Measurements from ENCODE around the gene RPS23. TPM values are rescaled to one million over a fixed set of nuclear protein-coding genes. Genes with fewer than 3 reads are reported as not detected.

RPS23 gene
- total RNA-seq, 1 experiment from 2014 or later: 2,948 TPM

DNA sequence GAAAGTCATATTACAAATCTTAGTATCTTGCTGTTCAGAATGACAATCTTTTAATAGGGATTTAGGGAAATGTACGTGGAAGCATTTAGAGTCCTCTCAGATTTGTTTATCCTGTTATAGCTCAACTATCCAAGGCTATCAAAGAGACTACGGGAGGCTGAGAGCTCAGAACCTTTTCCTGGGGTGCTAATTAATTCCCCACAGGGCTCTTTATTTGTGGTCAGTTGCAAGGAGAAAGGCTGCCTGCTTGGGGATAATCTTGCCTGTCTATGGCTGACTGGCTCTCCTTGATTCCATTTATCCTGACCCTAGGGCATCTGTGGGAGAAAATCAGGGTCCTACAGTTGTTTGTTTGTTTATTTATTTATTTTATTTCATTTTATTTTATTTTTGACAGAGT lies 28.0 kb upstream of the RPS23 start:
- no peaks in the 10 kb centered on the region for H3K27me3 ChIP-seq (replicated peaks)
- no peak for DNase-seq (ENCODE audit: low read depth in 1 of 2, low spot score in 2 of 2)
- no peak overlapping the region for H3K4me3 ChIP-seq
- H3K36me3 ChIP-seq: no peaks in the 10 kb centered on the region
- H3K4me1 ChIP-seq (replicated peaks): peaks cover 7% of the 10 kb centered on the region
- H3K9me3 ChIP-seq (replicated peaks): no peaks in the 10 kb centered on the region
- H3K27ac ChIP-seq: no peak overlapping the region

DNA sequence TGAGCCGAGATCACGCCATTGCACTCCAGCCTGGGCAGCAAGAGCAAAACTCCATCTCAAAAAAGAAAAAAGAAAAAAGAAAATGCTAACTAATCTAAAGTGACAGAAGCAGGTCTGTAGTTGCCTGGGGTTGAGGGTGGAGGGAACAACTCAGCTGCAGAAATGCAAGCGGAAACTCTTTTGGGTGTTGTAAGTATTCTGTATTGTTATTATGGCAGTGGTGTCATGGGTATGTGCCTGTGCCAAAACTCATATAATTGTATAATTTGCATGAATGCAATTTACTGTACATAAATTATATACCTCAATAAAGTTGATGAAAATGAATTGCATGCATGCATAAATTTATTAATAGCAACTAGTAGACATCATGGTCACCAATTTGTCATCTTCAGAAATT lies 23.0 kb upstream of the RPS23 start:
- no peak for DNase-seq (ENCODE audit: low read depth in 1 of 2, low spot score in 2 of 2)
- Histone ChIP-seq H3K27me3 (replicated peaks) (no peaks in the 10 kb centered on the region), H3K9me3 (replicated peaks) (no peaks in the 10 kb centered on the region), H3K36me3 (no peaks in the 10 kb centered on the region), H3K27ac (no peak overlapping the region), H3K4me3 (no peak overlapping the region), H3K4me1 (replicated peaks) (no peaks in the 10 kb centered on the region)

DNA sequence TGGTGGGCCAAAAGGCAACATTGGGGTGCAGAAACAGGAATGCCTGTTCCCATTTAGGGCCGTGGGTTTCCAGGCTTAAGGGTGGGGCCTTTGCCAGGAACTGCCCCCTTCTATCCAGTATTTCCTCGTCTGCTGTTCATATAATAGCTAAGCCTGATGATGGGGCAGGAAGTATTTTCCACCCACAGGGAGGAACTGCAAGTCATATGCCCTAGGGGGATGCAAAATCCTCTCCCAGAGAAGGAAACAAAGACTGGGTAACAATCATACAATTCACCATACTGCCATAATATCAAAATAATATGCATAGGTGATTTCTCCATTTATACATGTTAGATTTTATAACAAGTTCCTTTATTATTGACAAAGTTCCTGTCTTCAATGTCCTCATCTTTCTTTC lies 20.5 kb upstream of the RPS23 start:
- Histone ChIP-seq H3K4me1 (replicated peaks) (no peaks in the 10 kb centered on the region), H3K36me3 (no peaks in the 10 kb centered on the region), H3K4me3 (no peak overlapping the region), H3K9me3 (replicated peaks) (no peaks in the 10 kb centered on the region), H3K27ac (no peak overlapping the region), H3K27me3 (replicated peaks) (no peaks in the 10 kb centered on the region)
- DNase-seq (ENCODE audit: low read depth in 1 of 2, low spot score in 2 of 2): no peak

DNA sequence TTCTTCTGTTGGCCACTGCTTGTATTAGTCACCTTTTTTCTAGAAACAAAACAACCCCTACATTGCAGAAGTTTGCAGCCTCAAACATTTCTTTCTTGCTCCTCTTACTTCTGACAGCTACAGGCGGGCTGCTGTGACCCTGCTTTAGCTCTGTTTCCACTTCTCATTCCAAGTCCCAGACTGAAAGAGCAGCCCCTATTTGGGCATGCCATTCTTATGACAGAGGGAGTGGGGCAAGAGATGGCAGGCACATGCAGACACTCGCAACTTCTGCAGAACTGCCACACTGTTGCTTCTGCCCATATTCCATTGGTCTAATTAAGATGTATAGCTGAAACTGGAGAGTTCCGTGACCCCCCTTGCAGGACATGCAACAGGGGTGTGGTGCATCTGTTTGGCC lies 19.6 kb upstream of the RPS23 start:
- DNase-seq (ENCODE audit: low read depth in 1 of 2, low spot score in 2 of 2): no peak
- Histone ChIP-seq H3K27me3 (replicated peaks) (no peaks in the 10 kb centered on the region), H3K9me3 (replicated peaks) (no peaks in the 10 kb centered on the region), H3K4me1 (replicated peaks) (no peaks in the 10 kb centered on the region), H3K4me3 (no peak overlapping the region), H3K36me3 (no peaks in the 10 kb centered on the region), H3K27ac (no peak overlapping the region)

DNA sequence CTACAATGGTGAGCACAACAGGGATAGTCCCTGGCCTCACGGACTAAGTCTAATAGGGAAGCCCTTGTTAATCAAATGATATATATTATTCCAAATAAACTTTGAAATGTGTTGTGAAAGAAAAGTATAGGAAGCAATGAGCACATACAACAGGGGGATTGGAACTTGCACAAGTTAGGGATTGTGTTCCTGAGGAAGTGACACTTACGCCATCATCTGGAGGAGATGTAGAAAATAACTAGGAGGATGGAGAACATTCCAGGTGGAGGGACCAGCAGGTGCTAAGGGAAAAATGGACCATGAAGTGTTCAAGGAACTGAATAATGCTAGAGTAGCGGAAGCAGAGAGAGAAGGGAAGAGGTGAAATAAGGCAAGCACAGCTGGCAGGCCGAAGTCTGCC lies 18.8 kb upstream of the RPS23 start:
- H3K9me3 ChIP-seq (replicated peaks): no peaks in the 10 kb centered on the region
- H3K4me3 ChIP-seq: no peak overlapping the region
- H3K4me1 ChIP-seq (replicated peaks): no peaks in the 10 kb centered on the region
- no peaks in the 10 kb centered on the region for H3K27me3 ChIP-seq (replicated peaks)
- H3K27ac ChIP-seq: no peak overlapping the region
- no peak for DNase-seq (ENCODE audit: low read depth in 1 of 2, low spot score in 2 of 2)
- H3K36me3 ChIP-seq: no peaks in the 10 kb centered on the region

DNA sequence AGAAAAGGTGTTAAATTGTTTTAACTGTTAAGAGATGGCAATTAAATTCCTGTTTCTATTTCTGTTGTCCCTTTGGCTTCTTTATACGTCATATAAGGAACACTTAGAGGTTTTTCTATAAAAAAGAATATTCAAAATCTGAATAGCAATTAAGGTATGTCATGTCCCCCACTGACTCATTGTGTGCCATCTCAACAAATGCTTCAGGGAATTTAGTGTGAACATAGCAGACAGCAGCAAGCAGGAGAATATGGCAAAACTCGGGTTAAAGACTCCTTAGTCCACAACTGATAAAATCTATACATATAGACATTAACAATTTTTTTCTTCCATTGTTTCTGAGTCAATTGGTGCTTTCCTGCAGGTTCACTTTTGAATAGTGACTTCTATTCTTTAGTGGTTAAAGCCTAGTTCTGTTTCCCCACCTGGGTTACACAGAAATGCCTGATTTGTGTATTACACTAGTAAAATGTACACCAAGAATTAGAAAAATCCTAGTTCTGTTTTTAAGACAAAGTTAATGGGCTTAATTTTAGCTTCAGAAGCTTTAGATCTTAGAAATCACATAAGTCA lies 17.9 kb upstream of the RPS23 start:
- no peaks in the 10 kb centered on the region for H3K27me3 ChIP-seq (replicated peaks)
- DNase-seq (ENCODE audit: low read depth in 1 of 2, low spot score in 2 of 2): no peak
- H3K36me3 ChIP-seq: no peaks in the 10 kb centered on the region
- no peak overlapping the region for H3K27ac ChIP-seq
- H3K4me1 ChIP-seq (replicated peaks): no peaks in the 10 kb centered on the region
- H3K4me3 ChIP-seq: no peak overlapping the region
- no peaks in the 10 kb centered on the region for H3K9me3 ChIP-seq (replicated peaks)

DNA sequence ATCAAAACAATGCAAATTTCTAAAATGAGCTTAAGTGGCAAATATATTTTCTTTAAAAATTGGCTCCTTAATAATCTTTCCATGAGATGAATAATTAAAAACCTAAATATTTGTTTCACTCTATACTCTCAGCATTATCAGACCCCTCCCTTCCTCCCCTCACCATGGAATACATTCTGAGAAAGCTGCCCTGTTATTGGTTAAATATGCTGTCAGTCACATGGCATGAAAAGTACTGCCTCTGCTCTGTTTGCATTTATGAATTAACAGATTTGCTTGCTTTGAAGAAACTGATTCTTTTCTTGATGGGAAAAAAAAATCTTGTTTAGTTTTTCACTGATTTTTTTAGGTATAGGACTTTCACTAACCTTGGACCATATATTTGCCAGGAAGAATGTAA lies 17.0 kb upstream of the RPS23 start:
- H3K9me3 ChIP-seq (replicated peaks): no peaks in the 10 kb centered on the region
- no peak for DNase-seq (ENCODE audit: low read depth in 1 of 2, low spot score in 2 of 2)
- no peak overlapping the region for H3K27ac ChIP-seq
- no peaks in the 10 kb centered on the region for H3K27me3 ChIP-seq (replicated peaks)
- no peaks in the 10 kb centered on the region for H3K4me1 ChIP-seq (replicated peaks)
- no peak overlapping the region for H3K4me3 ChIP-seq
- no peaks in the 10 kb centered on the region for H3K36me3 ChIP-seq

DNA sequence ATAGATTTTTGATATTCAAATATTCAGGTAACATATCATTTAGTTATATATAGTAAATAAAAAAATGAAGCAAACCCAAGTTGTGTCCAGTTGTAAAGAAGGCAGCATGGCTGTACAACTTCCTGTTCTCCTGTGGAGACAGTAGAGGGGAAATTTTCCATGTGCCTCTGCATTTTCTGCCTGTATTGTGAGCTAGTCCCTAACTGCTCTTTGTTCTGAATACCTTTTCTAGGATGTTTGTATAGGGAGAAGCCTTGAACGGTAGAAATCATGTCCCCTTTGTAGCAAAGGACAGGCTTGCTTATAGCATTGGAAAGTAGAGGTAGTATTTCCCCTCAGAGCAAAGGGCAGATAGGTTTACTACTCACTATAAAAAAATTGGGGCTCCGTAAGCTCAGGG lies 13.3 kb upstream of the RPS23 start:
- Histone ChIP-seq H3K27ac (no peak overlapping the region), H3K36me3 (no peaks in the 10 kb centered on the region), H3K27me3 (replicated peaks) (no peaks in the 10 kb centered on the region), H3K9me3 (replicated peaks) (no peaks in the 10 kb centered on the region), H3K4me1 (replicated peaks) (no peaks in the 10 kb centered on the region), H3K4me3 (no peak overlapping the region)
- no peak for DNase-seq (ENCODE audit: low read depth in 1 of 2, low spot score in 2 of 2)

DNA sequence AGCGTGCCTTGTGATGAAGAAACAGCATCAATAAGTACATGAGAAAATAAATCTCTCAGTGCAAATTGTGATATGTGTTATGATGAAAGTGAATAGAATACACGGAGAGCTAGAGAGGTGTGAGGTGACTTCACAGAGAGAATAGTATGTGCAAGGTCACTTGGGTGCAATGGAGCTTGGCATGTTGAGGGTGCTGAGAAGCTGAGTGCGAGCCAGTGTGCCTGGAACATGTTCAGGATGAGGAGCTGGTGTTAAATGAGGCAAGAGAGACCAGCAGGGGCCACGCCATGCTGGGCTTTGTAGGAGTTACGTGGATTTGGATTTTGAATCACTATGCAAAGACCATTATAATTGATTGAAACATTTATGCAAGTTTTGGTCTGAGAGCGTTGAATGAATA lies 12.8 kb upstream of the RPS23 start:
- H3K4me1 ChIP-seq (replicated peaks): no peaks in the 10 kb centered on the region
- H3K9me3 ChIP-seq (replicated peaks): no peaks in the 10 kb centered on the region
- DNase-seq (ENCODE audit: low read depth in 1 of 2, low spot score in 2 of 2): no peak
- H3K27me3 ChIP-seq (replicated peaks): no peaks in the 10 kb centered on the region
- H3K4me3 ChIP-seq: no peak overlapping the region
- no peak overlapping the region for H3K27ac ChIP-seq
- H3K36me3 ChIP-seq: no peaks in the 10 kb centered on the region

DNA sequence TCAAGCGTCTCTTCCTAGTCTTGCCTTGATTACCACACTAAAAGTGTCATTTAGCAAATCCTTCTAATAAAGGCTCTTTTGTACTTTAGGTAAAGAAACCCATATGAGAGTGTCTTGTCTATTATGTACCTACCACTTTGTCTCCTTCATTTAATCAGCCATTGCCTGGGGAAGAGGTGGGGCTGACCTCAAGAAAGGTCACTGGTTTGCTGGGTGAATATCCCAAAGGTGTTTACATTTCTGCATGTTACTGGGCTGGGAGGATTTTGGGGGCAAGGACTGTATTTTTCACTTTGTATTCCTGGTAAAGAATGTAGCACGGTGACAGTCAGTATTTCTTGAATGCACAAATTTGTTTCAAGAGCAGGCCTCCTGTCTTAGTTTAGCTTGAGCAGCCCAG lies 11.9 kb upstream of the RPS23 start:
- Histone ChIP-seq H3K27ac (no peak overlapping the region), H3K36me3 (no peaks in the 10 kb centered on the region), H3K4me3 (no peak overlapping the region), H3K4me1 (replicated peaks) (no peaks in the 10 kb centered on the region), H3K27me3 (replicated peaks) (no peaks in the 10 kb centered on the region), H3K9me3 (replicated peaks) (no peaks in the 10 kb centered on the region)
- no peak for DNase-seq (ENCODE audit: low read depth in 1 of 2, low spot score in 2 of 2)

DNA sequence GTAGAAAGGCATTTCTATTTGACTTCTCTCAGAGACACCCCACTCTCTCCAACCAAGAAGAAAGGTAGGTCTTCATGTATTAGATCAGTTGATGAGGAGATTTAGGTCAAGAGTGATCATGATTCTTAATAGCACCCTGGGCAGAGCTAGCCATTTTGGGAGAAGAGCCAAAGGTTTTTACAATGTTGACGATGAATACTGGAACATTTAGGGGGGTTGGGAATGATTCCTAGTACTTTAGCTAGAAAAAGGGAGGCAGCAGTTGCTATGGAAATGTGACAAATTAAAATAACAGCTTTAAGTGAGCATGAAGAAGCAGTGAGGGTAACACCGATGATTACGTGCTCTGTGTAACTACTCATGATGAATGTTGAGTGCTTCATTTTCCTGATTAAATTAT lies 9.5 kb upstream of the RPS23 start:
- Histone ChIP-seq H3K27me3 (replicated peaks) (no peaks in the 10 kb centered on the region), H3K36me3 (no peaks in the 10 kb centered on the region), H3K27ac (no peak overlapping the region), H3K4me1 (replicated peaks) (no peaks in the 10 kb centered on the region), H3K4me3 (no peak overlapping the region), H3K9me3 (replicated peaks) (no peaks in the 10 kb centered on the region)
- no peak for DNase-seq (ENCODE audit: low read depth in 1 of 2, low spot score in 2 of 2)

DNA sequence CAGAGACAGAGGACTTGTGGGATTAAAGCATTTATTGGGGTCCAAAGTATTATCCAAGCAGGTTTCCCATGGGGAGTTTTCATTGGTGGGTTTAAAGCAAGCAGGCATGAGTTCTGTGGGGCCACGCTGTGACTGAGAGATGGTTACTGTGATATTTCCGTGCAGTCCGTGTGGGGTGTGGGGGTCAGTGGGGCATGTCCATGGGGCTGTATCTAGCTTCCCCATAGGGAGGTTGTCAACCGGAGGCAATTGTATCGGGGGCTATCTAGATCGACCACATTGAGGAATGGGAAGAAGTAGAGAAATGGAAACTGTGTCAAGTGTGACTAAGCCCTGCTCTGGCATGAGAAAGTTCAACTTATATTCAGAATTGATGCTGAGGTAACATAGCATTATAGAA lies 7.1 kb upstream of the RPS23 start:
- H3K27ac ChIP-seq: no peak overlapping the region
- DNase-seq (ENCODE audit: low read depth in 1 of 2, low spot score in 2 of 2): no peak
- no peaks in the 10 kb centered on the region for H3K27me3 ChIP-seq (replicated peaks)
- no peaks in the 10 kb centered on the region for H3K36me3 ChIP-seq
- no peak overlapping the region for H3K4me3 ChIP-seq
- H3K4me1 ChIP-seq (replicated peaks): no peaks in the 10 kb centered on the region
- no peaks in the 10 kb centered on the region for H3K9me3 ChIP-seq (replicated peaks)

DNA sequence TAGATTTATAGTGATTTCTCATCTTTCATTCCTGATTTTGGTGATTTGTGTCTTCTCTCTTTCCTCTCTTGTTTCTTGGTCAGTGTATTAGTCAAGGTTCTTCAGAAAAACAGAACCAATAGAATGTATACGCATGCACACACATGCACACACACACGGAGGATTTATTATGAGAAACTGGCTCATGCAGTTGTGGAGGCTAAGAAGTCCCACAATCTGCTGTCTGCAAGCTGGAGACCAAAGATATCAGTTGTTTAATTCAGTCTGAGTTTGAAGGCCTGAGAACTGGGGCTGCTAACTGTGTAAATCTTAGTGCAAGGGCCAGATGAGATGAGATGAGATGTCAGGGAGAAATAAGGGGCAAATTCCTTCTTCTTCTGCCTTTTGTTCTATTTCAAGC lies 5.7 kb upstream of the RPS23 start:
- H3K27me3 ChIP-seq (replicated peaks): no peaks in the 10 kb centered on the region
- DNase-seq (ENCODE audit: low read depth in 1 of 2, low spot score in 2 of 2): no peak
- H3K36me3 ChIP-seq: no peaks in the 10 kb centered on the region
- no peak overlapping the region for H3K27ac ChIP-seq
- no peak overlapping the region for H3K4me3 ChIP-seq
- peaks cover 4% of the 10 kb centered on the region for H3K4me1 ChIP-seq (replicated peaks)
- no peaks in the 10 kb centered on the region for H3K9me3 ChIP-seq (replicated peaks)

DNA sequence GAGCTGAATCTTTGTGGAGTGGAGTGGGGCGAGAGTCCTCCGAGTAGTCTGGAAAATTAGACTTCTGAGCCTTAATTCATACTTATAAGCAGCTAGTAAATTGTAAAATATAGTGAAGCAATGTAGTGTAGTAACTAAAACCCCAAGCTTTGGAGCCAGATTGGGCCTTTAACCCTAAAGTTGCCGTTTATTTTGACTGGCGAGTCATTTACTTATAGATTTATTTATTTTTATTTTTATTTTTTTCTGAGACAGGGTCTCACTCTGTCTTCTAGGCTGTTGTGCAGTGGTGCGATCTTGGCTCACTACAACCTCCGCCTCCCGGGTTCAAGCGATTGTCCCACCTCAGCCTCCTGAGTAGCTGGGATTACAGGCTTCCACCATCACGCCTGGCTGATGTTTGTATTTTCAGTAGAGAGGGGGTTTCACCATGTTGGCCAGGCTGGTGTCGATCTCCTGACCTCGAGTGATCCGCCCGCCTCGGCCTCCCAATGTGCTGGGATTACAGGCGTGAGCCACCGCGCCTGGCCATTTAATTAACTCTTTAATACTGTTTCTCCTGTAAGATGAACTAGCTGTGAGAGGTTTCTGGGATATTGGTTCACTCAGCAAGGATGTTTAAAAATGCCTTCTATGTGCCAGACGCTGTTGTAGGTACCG lies 687 bp upstream of the RPS23 start:
- peak overlapping the region; percentile 68 for H3K4me3 ChIP-seq

DNA sequence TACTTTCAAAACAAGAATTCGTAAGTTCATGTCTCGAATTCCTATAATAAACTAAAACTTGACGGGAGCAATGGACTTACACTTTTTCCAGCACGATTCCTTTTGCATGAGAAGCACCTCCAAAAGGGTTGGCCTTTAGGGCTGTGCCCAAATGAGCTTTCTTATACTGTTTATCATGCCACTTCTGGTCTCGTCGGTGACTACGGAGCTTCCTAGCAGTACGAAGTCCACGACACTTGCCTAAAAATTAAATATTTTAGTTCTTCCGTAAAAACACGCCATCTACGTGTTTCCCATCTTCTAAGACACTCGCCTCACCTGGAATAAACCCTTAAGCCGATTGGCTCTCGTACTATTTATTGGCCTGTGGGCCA lies 554 bp downstream of the RPS23 start:
- H3K9me3 ChIP-seq (replicated peaks): no peaks in the 10 kb centered on the region
- DNase-seq (ENCODE audit: low read depth in 1 of 2, low spot score in 2 of 2): no peak
- peaks cover 48% of the 10 kb centered on the region for H3K36me3 ChIP-seq
- H3K4me3 ChIP-seq: peak overlapping the region; percentile 68
- H3K4me1 ChIP-seq (replicated peaks): peaks cover 4% of the 10 kb centered on the region
- H3K27ac ChIP-seq: peak overlapping the region; percentile 77
- no peaks in the 10 kb centered on the region for H3K27me3 ChIP-seq (replicated peaks)

More for the DNA sequence above, 687 bp upstream of the RPS23 start:
- DNase-seq (ENCODE audit: low read depth in 1 of 2, low spot score in 2 of 2): no peak
- H3K27ac ChIP-seq: peak overlapping the region; percentile 77
- H3K36me3 ChIP-seq: peaks cover 42% of the 10 kb centered on the region
- H3K9me3 ChIP-seq (replicated peaks): no peaks in the 10 kb centered on the region
- H3K27me3 ChIP-seq (replicated peaks): no peaks in the 10 kb centered on the region
- H3K4me1 ChIP-seq (replicated peaks): peaks cover 4% of the 10 kb centered on the region

Measured in SJSA1 (cell line).